ENCODE data around the gene PWWP2B.

DNA sequence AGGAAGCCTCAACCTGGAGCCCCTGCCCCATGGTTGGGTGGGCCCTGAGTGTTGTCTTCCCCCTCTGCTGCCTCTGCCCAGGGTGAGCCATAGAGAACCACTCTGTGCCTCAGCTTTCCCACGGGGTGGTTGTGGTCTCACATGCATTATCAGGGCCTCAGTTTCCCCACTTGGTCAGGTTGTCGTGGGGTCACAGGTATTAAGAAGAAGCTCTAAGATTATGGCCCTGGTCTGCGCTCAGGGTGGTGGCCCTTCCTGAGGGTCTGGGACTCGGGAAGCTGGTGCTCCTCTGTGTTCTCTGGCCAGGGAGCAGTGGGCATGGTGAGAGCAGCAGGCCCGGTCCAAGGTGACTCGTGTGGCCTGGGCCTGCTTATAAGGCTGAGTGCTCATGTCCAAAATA is 47.2 kb upstream of the PWWP2B start:
- TF ChIP-seq EZH2 (IDR thresholded peaks at IDR 0.05; ENCODE audit: insufficient read depth, poor library complexity, severe bottlenecking) (no peak), EZH2phosphoT487 (IDR thresholded peaks at IDR 0.05; ENCODE audit: insufficient read depth, low read depth) (no peak)
